ENCODE results near the gene RIPPLY3.

The RIPPLY3 gene

GRCh38 chr21:37061926-37062592 lies 55.6 kb downstream of the RIPPLY3 start:
- DNase-seq (ENCODE audit: low spot score), result no peak

DNA sequence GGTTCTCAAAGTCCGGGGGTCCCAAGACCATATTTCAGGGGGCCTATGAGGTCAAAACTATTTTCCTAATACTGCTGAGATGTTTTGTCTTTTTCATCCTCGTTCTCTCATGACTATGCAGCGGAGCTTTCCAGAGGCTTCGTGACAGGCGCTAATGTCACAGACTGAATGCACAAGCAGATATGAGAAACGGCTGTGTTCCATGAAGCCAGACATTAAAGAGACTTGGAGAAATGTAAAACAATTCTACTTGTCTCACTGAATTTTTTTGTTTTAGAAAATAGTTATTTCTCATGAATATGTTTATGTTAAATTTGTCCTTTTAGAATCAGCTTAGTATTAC lies 56.1 kb downstream of the RIPPLY3 start:
- no peak for DNase-seq (ENCODE audit: low spot score)

GRCh38 chr21:37063433-37063832 lies 56.9 kb downstream of the RIPPLY3 start:
- no peak for DNase-seq (ENCODE audit: low spot score)

GRCh38 chr21:37064841-37065240 lies 58.3 kb downstream of the RIPPLY3 start:
- DNase-seq (ENCODE audit: low spot score), result no peak

GRCh38 chr21:37065561-37066177 lies 59.2 kb downstream of the RIPPLY3 start:
- DNase-seq (ENCODE audit: low spot score), result no peak

All from HuH-7.5 (cell line).